KMS-11 (cell line): ENCODE data around the gene TNS2.
"Not testable (repeated sequence)": the region's sequence is repeated elsewhere in the genome, so short reads cannot be mapped to it uniquely, and the experiment has no call there.

Experiments used
- H2AFZ ChIP-seq: fragments of 200-600 bp; sonication (generic); 2 replicates; pipeline ENCODE4 v1.6.1; 2016; ENCODE audit warnings: antibody characterized with exemption, mixed run types, low read depth
- H3K27ac ChIP-seq: fragments of 200-600 bp; sonication (generic); 2 replicates; pipeline ENCODE4 v1.6.1; 2016; ENCODE audit warnings: mild to moderate bottlenecking, mixed run types
- H3K27me3 ChIP-seq: fragments of 200-600 bp; sonication (generic); 2 replicates; pipeline ENCODE4 v1.6.1; 2017; ENCODE audit warnings: mild to moderate bottlenecking, low read depth, mixed run types, moderate library complexity; ENCODE audit not compliant: insufficient read depth
- H3K36me3 ChIP-seq: fragments of 200-600 bp; sonication (generic); 2 replicates; pipeline ENCODE4 v1.6.1; 2017; ENCODE audit warnings: mild to moderate bottlenecking, mixed run types; ENCODE audit not compliant: insufficient read depth
- H3K4me1 ChIP-seq: fragments of 200-600 bp; sonication (generic); 2 replicates; pipeline ENCODE4 v1.6.1; 2016; ENCODE audit warnings: mild to moderate bottlenecking, low read depth, mixed run types; ENCODE audit not compliant: poor library complexity, severe bottlenecking
- H3K4me2 ChIP-seq: fragments of 200-600 bp; sonication (generic); 2 replicates; pipeline ENCODE4 v1.7.0; 2016; ENCODE audit warnings: mild to moderate bottlenecking, mixed run types
- H3K4me3 ChIP-seq: fragments of 200-600 bp; sonication (generic); IDR thresholded peaks from 2 replicates; pipeline ENCODE4 v1.6.1; 2017; ENCODE audit warnings: low read depth, low read length, mixed read lengths; ENCODE audit not compliant: insufficient read depth
- H3K79me2 ChIP-seq: fragments of 200-600 bp; sonication (generic); 2 replicates; pipeline ENCODE4 v1.6.1; 2016; ENCODE audit warnings: low read depth, mixed run types; ENCODE audit not compliant: insufficient read depth
- H3K9ac ChIP-seq: fragments of 200-600 bp; sonication (generic); 2 replicates; pipeline ENCODE4 v1.6.1; 2016; ENCODE audit warnings: mild to moderate bottlenecking, mixed run types
- H4K20me1 ChIP-seq: fragments of 200-600 bp; sonication (generic); 2 replicates; pipeline ENCODE4 v1.6.1; 2016; ENCODE audit warnings: mild to moderate bottlenecking, mixed run types; ENCODE audit not compliant: insufficient read depth
- CTCF ChIP-seq: fragments of 200-600 bp; sonication (generic); conservative IDR thresholded peaks from 2 replicates; pipeline ENCODE4 v1.6.1; 2017; ENCODE audit warnings: low read depth, mild to moderate bottlenecking, antibody characterized with exemption, low read length, moderate library complexity, mixed read lengths

TNS2 gene

DNA sequence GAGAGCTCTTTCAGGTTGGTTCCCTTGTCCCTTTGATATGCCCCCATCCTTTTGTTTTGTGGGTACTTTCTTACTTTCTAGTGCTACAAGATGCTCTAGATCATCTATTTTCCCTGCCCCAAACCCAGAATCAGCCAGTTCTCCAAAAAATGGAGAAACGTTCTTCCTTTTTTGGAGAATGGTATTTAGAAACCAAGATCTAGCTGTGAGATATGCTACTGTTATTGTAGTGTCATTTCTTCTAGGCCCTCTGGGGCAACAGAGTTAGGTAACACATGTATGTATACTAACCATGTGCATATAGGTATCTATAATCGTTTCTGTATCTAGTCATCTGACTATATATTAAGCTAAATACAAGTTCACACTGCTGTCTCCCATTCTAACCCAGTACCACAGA is 40.7 kb downstream of the TNS2 start:
- Histone ChIP-seq H3K4me1 (no peaks in the 10 kb centered on the region), H3K9ac (no peak overlapping the region), H3K79me2 (no peaks in the 10 kb centered on the region), H4K20me1 (no peaks in the 10 kb centered on the region), H3K4me3 (no peak overlapping the region), H3K27ac (no peak overlapping the region), H3K4me2 (no peak overlapping the region), H3K27me3 (no peaks in the 10 kb centered on the region; the same call in 1 of the 2 replicates), H2AFZ (no peak overlapping the region), H3K36me3 (no peaks in the 10 kb centered on the region)
- TF ChIP-seq CTCF: no peak

GRCh38 chr12:53091756-53092155 is 41.9 kb downstream of the TNS2 start:
- Histone ChIP-seq H3K4me2 (no peak overlapping the region), H3K79me2 (no peaks in the 10 kb centered on the region), H3K9ac (no peak overlapping the region), H3K4me3 (no peak overlapping the region), H3K27me3 (peaks cover under 1% of the 10 kb centered on the region; the same call in 1 of the 2 replicates), H3K4me1 (no peaks in the 10 kb centered on the region), H3K36me3 (no peaks in the 10 kb centered on the region), H3K27ac (no peak overlapping the region), H4K20me1 (no peaks in the 10 kb centered on the region), H2AFZ (no peak overlapping the region)
- TF ChIP-seq CTCF: no peak

DNA sequence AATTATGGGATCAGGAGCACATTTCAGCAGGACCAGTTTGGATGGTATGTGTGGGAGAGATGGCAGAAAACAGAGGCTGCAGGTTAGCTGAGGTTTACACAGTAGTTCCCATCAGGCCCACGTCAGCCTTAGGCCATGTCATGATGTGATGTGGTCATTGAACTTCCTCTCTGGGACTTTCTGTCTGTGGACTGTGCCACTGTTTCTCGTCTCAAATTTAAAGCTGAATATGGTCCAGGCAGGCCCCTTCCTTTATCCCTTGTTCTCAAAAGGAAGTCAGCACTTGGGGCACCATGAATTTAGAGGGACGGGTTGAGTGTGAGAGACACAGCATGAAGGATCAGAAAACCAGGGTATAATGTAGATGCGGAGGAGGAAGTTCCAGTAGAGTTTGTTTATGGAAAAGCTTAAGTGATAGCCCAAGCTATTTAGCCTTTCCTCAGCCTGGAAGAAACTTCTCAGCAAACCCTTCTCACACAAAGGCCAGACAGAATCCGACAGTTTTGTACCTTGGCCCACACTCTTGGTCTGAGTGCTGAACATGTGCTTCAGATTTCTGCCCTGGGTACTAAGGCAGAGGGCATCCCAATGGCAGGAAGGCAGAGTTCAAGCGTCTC is 44.0 kb downstream of the TNS2 start:
- no peak overlapping the region for H3K9ac ChIP-seq
- H3K4me3 ChIP-seq: no peak overlapping the region
- no peak overlapping the region for H3K4me2 ChIP-seq
- no peaks in the 10 kb centered on the region for H3K36me3 ChIP-seq
- TF ChIP-seq CTCF: no peak
- H3K27me3 ChIP-seq: peaks cover 6% of the 10 kb centered on the region
- H3K27ac ChIP-seq: no peak overlapping the region
- no peaks in the 10 kb centered on the region for H3K79me2 ChIP-seq
- H4K20me1 ChIP-seq: no peaks in the 10 kb centered on the region
- H2AFZ ChIP-seq: no peak overlapping the region
- peaks cover 15% of the 10 kb centered on the region for H3K4me1 ChIP-seq

DNA sequence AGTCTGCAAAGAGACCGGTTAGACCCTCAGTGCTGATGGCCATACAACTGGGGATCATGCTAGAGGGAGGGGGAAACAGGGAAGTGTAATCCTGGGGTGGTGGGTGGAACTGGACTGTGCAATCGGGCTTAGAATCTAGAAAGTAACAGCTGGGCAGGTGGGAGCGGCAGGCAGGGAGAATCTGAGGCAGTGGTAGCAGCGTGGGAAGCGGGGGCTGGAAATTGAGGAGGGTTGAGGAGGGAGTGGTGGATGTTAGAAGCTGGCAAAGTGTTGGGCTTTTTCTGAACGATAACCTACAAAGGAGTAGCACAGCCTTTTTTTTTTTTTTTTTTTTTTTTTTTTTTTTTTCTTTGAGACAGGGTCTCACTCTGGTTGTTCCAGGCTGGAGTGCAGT is 44.5 kb downstream of the TNS2 start:
- Histone ChIP-seq H3K4me3 (no peak overlapping the region), H3K4me2 (no peak overlapping the region), H3K9ac (no peak overlapping the region), H3K79me2 (no peaks in the 10 kb centered on the region), H2AFZ (no peak overlapping the region), H3K27ac (no peak overlapping the region), H4K20me1 (no peaks in the 10 kb centered on the region), H3K4me1 (peaks cover 20% of the 10 kb centered on the region), H3K36me3 (no peaks in the 10 kb centered on the region), H3K27me3 (peaks cover 6% of the 10 kb centered on the region)
- no peak for TF ChIP-seq CTCF

- H3K36me3 ChIP-seq, H2AFZ ChIP-seq, H4K20me1 ChIP-seq, H3K9ac ChIP-seq, H3K79me2 ChIP-seq, H3K27ac ChIP-seq, H3K4me3 ChIP-seq, H3K27me3 ChIP-seq, H3K4me2 ChIP-seq: not testable (repeated sequence)
- H3K4me1 ChIP-seq: peaks cover 21% of the 10 kb centered on the region
Measured at GRCh38 chr12:53094796-53095595, 45.1 kb downstream of the TNS2 start.

DNA sequence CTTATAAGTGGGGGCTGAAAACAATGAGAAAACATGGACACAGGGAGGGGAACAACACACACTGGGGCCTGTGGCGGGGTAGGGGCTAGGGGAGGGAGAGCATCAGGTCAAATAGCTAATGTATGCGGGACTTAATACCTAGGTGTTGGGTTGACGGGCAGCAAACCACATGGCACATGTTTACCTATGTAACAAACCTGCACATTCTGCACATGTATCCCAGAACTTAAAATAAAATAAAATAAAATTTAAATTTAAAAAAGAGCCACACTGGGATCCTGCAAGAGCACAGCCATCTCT is 45.7 kb downstream of the TNS2 start:
- not testable (repeated sequence) for H2AFZ ChIP-seq, H3K9ac ChIP-seq, H3K36me3 ChIP-seq, H4K20me1 ChIP-seq, H3K27ac ChIP-seq, H3K79me2 ChIP-seq, H3K27me3 ChIP-seq, H3K4me3 ChIP-seq, H3K4me2 ChIP-seq
- peaks cover 21% of the 10 kb centered on the region for H3K4me1 ChIP-seq
